ENCODE data around the gene PAFAH2. TPM values are rescaled to one million over a fixed set of nuclear protein-coding genes. Genes with fewer than 3 reads are reported as not detected.

PAFAH2 gene
- total RNA-seq, 1 experiment from 2014 or later = 12.4 TPM

GRCh38 chr1:26025517-26025916 lies 27.7 kb upstream of the PAFAH2 start:
- Histone ChIP-seq H2AK5ac (ENCODE audit: insufficient read length, low read length) (no peak overlapping the region), H3K79me1 (ENCODE audit: insufficient read depth, low read depth, low read length, poor library complexity, severe bottlenecking) (no peaks in the 10 kb centered on the region), H3K27ac (ENCODE audit: insufficient read length, low read depth, low read length) (no peak overlapping the region), H4K20me1 (ENCODE audit: control insufficient read depth, insufficient read depth, insufficient read length) (no peaks in the 10 kb centered on the region), H2BK15ac (ENCODE audit: low read depth, low read length) (no peak overlapping the region), H3K27me3 (ENCODE audit: insufficient read depth, low read length) (no peaks in the 10 kb centered on the region), H2BK120ac (ENCODE audit: low read depth, low read length, poor library complexity, severe bottlenecking) (no peak overlapping the region), H2BK12ac (ENCODE audit: insufficient read length, low read depth, low read length) (no peak overlapping the region), H3K14ac (ENCODE audit: insufficient read depth, low read length) (no peak overlapping the region), H3K18ac (ENCODE audit: insufficient read length, low read depth, low read length) (no peak overlapping the region), H3K9me3 (ENCODE audit: control insufficient read depth, low read depth, low read length) (no peaks in the 10 kb centered on the region), H4K91ac (ENCODE audit: insufficient read length, low read depth, low read length) (no peak overlapping the region), H4K5ac (ENCODE audit: insufficient read length, low read depth, low read length) (no peak overlapping the region), H3K56ac (ENCODE audit: insufficient read length, low read depth, low read length) (no peak overlapping the region), H3T11ph (ENCODE audit: low read length) (no peak overlapping the region), H2AFZ (ENCODE audit: low read length) (no peak overlapping the region), H3K79me2 (ENCODE audit: insufficient read depth, low read length) (no peaks in the 10 kb centered on the region), H2BK5ac (ENCODE audit: insufficient read length, low read length) (no peak overlapping the region), H3K4me1 (ENCODE audit: insufficient read depth, low read length) (no peaks in the 10 kb centered on the region), H4K8ac (replicated peaks; ENCODE audit: insufficient read length, low read depth, low read length) (no peak overlapping the region), H3K9ac (ENCODE audit: extremely low read depth, insufficient read length, low read length) (no peak overlapping the region), H3K23ac (ENCODE audit: insufficient read length, low read depth, low read length) (no peak overlapping the region), H3K4ac (ENCODE audit: low read depth, low read length) (no peak overlapping the region), H2BK20ac (ENCODE audit: low read depth, low read length, poor library complexity, severe bottlenecking) (no peak overlapping the region), H3K23me2 (ENCODE audit: insufficient read length, low read depth, low read length, poor library complexity, severe bottlenecking) (no peaks in the 10 kb centered on the region), H3K4me2 (ENCODE audit: insufficient read depth, insufficient read length, low read length) (no peak overlapping the region)
- no CpG with 5 or more reads among the region's 5 CpGs for WGBS (ENCODE audit: extremely low coverage, insufficient read length, low lambda C conversion rate)
- TF ChIP-seq CTCF (conservative IDR thresholded peaks at IDR 0.05) = no peak
- no peaks in the 10 kb centered on the region for H3K9me3 Mint-ChIP-seq
- peaks cover 9 to 23% of the 10 kb centered on the region in 2 experiments for H3K4me1 Mint-ChIP-seq
- peaks cover 1% of the 10 kb centered on the region for H3K27me3 Mint-ChIP-seq (ENCODE audit: low read depth)
- DNase-seq = no peak
- H3K27ac Mint-ChIP-seq = no peak overlapping the region; a peak in 1 of 7 replicates
- H3K36me3 Mint-ChIP-seq (ENCODE audit: insufficient read depth in 1 of 3, low read depth in 3 of 3) = no peaks in the 10 kb centered on the region
- H3K4me3 Mint-ChIP-seq = no peak overlapping the region

Data from H9 (cell line).